Measurements from ENCODE around the gene FAM193A.
"Not testable (repeated sequence)": the region's sequence is repeated elsewhere in the genome, so short reads cannot be mapped to it uniquely, and the experiment has no call there.

FAM193A gene

DNA sequence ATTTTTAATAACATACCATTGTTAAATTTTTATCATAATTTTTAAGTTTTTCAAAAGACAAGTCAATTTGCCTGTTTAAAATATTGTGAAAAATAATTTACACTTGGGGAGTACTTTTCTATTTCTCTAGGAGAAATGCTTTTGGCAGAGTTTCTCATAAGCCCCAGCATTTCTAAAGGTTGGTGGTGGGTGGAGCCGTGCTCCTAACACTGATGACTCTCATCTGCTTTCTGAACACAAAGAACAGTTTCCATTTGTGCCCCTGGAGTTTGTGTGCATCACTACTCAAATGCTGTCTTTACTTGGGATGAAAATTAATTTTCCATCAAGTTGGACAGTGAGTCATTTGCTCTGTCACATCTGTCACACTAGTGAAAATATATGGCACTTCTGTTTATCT lies 162.1 kb downstream of the FAM193A start:
- DNase-seq: no peak

DNA sequence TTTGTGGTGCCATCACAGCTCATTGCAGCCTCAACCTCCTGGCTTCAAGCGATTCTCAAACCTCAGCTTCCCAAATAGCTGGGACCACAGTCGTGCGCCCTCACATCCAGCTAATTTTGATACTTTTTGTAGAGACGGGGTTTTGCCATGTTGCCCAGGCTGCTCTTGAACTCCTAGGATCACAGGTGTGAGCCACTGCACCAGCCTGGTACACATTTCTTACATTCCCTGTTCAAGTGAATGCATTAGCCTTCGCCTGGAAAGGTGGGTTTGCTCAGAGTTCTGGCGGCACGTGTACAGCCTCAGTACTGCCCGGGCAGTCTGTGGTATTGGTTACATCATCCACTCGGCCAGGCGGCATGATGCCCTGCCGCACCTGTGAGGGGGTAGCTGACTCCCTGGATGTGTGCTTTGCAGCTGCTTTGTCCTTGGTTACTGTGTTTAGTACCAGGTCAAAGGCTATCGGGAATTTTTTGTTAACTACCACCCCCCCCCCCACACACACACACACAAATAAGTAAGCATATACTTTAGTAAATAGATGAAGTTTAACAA lies 162.6 kb downstream of the FAM193A start:
- DNase-seq: no peak

DNA sequence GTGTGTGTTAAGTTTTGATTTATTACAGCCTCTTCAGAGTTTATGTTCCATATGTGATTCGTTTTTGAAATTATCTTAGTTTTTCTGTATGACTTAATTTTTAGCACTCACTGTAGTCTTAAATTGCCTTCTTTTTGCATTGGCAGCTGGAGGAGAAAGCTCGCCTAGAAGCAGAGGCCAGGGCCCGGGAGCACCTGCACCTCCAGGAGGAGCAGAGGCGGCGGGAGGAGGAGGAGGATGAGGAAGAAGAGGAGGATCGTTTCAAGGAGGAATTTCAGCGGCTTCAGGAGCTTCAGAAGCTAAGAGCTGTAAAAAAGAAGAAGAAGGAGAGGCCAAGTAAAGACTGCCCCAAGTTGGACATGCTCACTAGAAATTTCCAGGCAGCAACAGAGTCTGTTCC lies 163.1 kb downstream of the FAM193A start:
- DNase-seq: no peak

DNA sequence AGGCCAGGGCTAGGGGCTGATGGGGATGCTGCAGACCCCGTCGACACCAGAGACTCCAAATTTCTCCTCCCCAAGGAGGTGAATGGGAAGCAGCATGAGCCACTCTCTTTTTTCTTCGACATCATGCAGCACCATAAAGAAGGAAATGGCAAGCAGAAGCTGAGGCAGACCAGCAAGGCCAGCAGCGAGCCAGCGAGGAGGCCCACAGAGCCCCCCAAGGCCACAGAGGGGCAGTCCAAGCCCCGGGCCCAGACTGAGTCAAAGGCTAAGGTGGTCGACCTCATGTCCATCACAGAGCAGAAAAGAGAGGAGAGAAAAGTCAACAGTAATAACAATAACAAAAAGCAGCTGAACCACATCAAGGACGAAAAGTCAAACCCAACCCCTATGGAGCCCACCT lies 163.6 kb downstream of the FAM193A start:
- DNase-seq: no peak

DNA sequence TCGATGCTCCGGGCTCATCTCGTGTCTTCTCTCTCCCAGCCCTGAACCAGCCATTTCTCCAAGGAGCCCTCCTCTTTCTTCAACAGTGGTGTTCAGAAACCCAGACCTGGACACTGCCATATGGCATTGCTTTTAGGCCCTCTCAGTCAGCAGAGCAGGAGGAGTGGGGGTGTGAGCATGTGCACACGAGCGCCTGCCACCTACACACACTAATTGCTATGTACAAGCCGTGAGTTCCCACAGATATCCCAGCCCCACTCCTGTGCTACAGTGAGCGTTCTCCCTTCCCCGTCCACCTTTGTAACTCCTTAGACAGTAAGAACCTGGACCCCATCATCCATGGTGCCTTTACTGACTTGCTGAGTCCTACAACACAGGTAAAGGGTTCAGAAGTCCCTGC lies 165.9 kb downstream of the FAM193A start:
- no peak for DNase-seq

DNA sequence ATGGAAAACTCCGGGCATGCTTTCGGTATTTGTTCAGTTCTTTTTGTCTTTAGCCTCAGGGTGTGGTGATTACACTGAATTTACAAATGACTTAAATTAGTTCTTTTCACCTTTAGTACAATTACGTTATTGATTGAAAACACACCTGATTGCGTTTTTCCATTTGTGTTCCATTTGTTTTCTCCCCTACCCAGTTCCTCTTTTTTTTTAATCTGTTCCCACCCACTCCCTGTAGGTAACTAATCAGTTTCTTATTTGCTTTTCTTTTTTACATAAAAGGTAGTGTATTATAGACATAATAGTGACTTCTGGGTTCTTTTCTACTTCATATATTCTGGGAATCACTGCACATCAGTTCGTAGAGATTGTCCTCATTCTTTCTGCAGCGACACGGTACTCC lies 166.3 kb downstream of the FAM193A start:
- DNase-seq: no peak

DNA sequence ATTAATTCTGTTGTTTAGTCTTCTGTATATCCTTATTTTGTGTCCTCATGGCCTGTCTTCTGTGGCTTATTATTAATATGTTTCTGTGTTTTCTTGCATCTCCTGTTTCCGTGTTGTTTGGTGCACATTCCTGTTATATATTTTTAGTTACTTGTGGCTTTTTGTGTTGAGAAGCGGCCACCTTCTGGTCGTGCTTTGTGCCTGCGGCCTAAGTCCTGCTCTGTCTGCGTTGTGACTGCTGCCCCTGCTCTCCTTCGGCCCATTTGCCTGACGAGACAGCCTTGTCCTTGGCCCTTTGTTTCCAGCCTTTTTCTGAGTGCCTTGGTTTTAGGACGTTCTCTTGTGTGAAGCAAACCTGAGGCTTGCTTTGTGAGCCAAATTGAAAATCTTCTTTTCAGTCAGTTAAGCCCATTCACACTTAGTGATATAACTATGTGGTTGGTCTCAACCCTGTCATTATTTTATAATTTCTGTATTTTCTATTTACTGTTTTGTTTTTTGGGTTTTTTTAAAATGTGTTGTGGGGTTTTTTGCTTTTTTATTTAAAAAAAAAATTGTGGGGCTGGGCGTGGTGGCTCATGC lies 175.9 kb downstream of the FAM193A start:
- no peak for DNase-seq

DNA sequence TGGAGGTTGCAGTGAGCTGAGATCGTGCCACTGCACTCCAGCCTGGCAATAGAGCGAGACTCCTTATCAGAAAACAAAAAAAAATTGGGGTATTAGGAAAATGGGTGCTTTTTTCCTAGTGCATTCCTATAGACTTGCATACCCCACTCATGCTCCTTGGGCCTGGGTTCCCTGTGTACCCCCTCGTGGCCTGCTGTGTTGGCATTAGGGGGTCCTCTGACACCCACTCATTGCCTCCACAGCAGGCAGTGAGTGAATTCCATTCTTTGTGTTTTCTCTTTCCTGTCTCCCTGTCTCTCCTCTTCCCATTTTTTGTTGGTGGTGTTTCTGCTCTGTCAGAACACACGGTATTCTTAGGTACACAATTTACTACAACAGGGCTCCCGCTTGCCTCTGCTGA lies 176.9 kb downstream of the FAM193A start:
- DNase-seq: no peak

DNA sequence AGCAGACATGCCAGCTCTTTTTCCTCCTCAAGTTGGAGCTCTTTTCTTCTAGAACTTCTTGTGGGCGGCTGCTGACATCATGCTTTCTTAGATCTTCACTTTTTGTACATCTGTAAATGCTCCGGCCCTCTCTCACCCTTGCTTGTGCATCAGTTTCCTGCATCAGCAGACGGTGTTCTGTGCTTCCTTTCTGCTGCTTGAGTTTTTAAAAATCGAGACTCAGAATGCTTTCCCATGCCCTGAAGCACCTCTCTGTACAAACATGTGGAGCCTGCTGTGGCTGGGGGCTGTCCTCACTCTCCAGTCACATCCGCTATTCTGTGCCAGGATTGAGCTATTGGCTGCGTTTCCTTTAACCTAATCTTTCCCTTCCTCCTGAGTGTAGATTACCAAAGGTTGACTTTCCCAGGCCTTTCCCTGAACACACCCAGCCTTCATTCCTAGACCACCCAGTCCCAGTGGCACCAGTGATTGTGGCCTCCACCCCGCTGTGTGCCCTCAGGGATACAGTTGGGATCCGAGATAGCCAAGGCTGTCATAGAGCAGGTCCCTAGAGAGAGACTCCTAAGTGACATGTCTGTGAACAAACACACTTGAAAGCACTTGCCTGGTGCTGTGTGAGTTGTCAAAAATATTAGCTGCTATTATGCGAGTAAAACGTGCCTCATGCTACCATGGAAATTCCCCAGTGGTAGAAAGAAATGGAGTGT lies 177.8 kb downstream of the FAM193A start:
- DNase-seq: no peak

DNA sequence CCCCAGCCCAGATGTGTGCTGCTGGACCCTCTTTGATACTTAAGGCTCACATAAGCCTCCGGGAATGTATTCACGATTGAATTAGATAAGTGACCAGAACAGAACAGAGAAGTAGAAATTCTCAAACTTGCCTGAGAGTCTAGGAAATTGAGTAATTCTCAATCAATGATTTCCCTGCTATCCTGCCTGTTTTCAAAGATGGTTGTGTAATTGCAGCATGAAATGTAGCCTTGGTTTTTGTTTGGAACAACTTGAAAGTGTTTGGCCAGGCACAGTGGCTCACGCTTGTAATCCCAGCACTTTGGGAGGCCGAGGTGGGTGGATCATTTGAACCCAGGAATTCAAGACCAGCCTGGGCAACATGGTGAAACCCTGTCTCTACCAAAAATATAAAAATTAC lies 178.5 kb downstream of the FAM193A start:
- DNase-seq: no peak

DNA sequence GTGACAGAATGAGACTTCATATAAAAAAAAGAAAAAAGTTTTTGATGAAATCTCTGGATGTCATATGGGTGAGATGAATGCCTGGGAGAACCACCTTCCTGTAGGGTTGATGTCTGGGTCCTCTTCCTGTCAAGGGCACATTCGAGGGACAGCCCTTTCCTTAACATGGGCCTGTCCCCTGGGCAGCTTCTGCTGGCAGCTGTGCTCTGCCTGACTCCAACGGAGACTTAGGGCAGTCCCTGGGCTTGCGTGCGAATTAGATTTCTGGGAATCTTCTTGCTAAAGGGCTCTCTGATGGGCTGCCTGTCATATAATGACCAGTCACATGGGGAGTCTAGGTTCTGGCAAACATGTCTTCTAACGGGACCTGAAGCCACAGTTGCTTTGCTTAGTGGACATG lies 179.0 kb downstream of the FAM193A start:
- DNase-seq: no peak

DNA sequence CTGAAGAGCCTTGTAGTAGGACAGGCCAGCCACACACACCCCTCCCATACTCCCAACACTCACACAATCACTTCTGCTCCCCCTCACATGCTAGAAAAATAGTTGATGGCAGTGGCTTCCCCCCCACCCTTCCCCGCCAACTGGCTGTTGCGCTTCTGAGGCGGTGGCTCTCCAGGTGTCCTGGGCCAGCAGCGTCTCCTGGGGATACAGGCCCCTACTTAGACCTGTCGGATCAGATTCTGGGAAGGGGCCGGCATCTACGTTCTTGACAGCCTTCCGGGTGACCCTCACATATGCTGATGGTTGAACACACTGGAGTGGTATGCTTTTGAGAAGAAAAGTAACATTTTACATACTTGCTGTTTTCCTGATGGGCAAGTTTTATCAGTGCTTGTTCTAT lies 179.8 kb downstream of the FAM193A start:
- DNase-seq: no peak

DNA sequence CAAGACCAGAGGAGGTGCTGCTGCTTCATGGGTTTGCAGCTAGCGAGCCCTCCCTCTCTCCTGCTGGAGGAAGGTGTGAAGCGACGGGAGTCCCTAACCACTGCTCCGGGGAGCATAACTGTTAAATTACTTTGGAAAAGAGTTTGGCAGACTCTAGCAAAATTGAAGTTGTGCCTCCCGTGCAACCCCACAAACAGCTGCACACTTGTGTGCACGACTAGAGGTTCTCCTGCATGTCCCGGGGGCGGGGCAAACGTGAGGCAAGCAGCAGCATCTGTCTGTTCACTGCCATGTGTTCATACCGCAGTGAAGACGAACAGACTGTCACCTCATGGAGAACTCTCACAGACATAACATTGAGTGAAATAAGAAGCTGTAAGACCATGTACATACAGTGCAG lies 185.1 kb downstream of the FAM193A start:
- DNase-seq: no peak

DNA sequence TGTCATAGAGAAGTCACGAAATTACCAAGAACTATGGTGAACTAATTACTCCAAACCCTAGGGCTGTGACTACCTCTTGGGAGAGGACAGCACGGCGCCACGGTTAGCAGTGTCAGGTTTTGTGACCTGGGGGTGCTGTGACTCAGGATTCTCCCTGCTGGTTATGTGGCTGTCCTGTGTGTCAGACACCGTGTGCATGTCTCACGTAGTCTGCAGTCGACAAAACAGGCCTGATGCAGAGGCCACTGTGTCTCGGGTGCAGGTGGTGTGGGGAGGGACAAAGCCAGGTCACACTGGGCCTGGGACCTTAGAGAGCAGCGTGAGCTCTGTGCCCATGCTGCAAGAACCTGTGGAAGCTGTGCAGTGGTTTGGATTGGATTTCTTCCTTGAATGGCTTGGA lies 185.6 kb downstream of the FAM193A start:
- DNase-seq: no peak

DNA sequence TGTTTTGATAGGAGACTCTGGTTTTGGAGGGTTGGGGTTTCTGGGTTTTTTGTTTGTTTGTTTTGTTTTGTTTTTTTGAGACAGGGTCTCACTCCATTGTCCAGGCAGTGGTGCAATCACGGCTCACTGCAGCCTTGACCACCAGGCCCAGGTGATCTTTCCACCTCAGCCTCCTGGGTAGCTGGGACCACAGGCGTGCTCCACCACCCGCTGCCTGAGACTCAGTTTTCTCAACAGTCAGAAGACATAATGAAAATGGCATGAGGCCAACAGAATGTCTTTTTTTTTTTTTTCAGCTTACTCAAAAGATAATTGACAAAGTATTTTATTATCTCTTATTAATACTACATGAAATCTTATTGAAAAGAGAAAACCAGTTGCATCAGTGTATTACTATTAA lies 187.3 kb downstream of the FAM193A start:
- no peak for DNase-seq

DNA sequence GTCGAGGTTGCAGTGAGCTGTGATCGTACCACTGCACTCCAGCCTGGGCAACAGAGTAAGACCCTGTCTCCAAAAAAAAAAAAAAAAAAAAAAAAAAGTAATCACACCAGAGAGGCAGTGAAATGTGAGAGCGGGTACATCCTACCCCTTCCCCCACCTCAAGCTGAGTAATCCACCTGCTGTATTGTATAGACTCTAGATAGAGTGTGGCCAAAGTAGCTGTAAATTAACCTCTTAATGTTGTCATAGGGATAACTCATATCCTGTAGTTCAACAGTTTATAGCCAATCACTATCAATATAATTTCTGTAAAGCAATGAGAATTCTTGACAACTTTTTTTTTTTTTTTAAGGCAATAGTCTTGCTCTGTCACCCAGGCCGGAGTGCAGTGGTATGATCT lies 188.9 kb downstream of the FAM193A start:
- DNase-seq: no peak

DNA sequence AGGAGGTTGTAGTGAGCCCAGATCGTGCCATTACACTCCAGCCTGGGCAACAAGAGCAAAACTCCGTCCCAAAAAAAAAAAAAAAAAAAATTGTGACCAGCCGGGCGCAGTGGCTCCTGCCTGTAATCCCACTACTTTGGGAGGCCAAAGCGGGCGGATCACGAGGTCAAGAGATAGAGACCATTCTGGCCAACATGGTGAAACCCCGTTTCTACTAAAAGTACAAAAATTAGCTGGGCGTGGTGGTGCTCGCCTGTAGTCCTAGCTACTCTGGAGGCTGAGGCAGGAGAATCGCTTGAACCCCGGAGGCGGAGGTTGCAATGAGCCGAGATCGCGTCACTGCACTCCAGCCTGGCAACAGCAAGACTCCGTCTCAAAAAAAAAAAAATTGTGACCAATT lies 190.4 kb downstream of the FAM193A start:
- not testable (repeated sequence) for DNase-seq

DNA sequence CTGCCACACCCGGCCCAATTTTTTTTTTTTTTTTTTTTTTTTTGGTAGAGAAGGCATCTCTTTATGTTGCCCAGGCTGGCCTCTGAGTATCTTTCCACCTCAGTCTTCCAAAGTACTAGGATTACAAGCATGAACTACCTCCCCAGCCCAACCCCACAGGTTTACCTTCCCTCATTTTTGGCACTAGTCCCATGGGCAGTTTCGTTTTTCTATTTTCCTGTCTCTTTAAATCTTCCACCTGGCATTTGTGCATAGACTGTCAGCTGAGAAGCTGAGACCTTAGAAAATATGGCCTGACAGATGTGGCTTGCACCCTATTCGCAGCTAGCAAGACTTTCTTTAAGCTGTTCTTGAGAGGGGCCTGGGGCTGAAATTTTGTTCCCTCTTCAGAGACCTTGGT lies 191.8 kb downstream of the FAM193A start:
- no peak for DNase-seq

DNA sequence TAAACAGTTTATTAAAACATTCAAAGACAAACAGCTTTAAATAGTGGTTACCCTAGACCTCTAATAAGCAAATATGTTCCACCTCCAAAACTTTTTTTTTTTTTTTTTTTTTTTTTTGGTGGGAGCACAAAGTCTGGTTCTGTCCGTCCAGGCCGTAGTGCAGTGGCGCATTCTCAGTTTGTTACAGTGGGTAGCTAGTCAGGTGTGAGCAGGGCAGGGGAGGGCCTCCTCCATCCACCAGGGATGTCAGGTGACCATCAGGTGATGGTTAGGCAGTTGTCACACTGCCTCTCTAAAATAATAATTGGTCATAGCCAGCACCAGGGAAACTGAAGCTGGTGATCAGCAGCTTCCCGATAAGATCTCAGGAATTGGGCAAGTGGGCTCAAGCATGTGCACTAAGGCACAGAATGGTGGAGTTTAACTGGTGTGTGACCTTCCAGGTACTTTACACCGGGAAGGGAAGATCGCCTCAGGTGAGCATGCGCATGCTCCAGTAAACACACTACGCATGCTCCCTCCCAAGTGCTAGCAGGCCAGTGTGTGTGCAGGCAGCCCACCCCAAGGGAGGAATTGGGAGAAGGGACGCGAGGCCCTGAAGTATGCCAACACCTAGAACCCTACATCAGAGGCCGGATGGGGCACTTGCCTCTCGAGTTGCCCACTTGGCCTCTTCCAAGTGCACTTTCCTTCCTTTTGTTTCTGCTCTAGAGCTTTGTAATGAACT lies 192.5 kb downstream of the FAM193A start:
- DNase-seq: no peak

DNA sequence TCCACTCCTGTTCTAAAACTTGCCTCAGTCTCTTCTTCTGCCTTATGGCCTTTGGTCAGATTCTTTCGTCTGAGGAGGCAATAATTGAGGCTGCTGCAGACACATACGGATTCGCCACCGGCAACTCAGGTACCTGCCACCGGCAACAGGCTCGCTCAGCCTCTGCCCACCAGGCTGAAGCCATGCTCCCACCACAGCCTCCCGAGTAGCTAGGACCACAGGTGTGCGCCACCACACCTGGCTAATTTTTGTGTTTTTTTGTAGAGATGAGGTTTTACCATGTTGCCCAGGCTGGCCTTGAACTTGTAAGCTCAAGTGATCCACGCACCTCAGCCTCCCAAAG lies 193.1 kb downstream of the FAM193A start:
- no peak for DNase-seq

DNA sequence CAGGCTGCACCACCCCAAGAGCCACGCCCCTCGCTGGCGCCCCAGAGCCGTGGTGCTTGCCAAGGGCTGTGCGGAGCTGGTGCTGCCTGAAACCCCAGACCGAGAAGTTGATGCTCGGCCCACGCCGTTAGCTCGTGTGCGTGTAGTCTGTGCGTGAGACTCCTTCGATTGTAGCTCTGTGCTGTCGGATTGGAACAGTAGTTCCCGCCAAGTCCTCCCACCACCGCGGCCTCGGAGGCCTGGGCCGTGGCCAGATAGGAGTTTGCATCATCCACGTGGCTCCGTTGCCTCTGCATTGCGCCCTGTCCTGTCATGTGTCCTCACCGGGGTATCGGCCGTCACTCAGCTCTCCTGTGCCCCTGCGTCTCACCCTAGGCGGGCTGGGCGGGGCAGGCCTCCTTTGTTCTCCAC lies 195.5 kb downstream of the FAM193A start:
- no peak for DNase-seq

DNA sequence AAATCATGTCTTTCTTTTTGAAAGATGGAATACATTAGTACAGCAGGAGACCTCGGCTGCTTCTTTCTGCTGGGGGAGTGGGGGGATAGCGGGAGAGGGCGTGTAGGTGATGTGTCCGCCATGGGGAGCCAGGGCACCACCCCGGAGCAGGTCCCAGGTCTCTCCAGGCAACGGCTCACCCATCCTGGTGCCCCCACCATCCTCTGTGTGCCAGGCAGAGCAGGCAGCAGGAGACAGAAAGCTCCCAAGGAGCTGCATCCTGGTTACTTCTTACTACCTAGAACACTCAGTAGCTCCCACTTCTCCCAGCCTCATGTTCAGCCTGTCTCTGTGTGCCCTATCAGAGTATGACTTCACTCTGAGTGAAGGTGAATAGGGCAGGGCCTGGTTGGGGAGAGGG lies 196.1 kb downstream of the FAM193A start:
- no peak for DNase-seq

DNA sequence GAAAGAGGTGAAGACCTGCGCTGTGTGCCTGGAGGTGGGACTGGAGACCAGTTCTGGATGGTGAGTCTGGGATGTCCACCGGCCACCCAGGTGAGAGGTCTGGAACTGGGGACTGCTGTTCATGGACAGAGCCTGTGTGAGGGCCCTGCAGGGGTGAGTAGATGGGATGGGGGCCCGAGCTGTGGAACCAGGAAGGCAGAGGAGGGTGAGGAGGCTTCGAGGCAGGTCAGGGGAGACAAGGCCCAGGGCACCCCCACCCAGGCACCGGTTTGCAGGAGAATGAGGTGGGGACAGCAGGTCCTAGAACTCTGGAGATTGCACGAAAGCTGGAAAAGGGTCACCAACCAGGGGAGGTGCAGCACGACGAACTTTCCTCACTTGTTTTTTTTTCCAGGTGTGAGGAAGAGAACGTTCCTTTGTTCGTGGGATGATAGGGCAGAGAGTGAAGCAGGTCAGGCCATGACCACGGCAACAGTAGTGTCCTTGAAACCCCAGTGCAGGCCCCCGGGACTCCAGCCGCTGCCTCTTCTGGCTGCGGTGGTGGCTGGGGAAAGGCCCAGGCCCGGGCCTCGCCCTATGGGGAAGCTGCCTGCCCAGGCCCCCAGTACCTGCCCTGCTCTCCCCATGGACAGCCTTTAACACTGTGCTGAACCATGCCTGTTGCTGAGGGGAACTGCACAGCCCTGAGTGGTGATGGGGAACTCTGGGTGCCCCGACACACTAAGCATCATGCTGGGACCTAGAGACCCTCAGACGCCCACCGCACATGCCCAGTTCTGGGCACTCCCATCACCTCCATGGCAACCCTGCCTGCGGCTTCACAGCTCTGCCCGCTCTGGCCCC lies 196.8 kb downstream of the FAM193A start:
- no peak for DNase-seq
